ENCODE results near the gene SMYD3. TPM values are rescaled to one million over a fixed set of nuclear protein-coding genes. Genes with fewer than 3 reads are reported as not detected.

SMYD3 gene
- total and polyA plus RNA-seq, 11 donors, result 6.3 to 12.1 (median 9.5) TPM

GRCh38 chr1:246193537-246193936, 313.5 kb downstream of the SMYD3 start:
- H3K4me3 ChIP-seq, result no peak overlapping the region
- ATAC-seq (no peak), DNase-seq (no peak)
- no peaks in the 10 kb centered on the region for H3K4me1 ChIP-seq
- no peaks in the 10 kb centered on the region for H3K27me3 ChIP-seq
- 91 to 96% (median 94%) methylated on average over 12 of the region's 12 CpGs for WGBS, 4 donors
- no peaks in the 10 kb centered on the region for H3K36me3 ChIP-seq
- TF ChIP-seq, protein P1, sequence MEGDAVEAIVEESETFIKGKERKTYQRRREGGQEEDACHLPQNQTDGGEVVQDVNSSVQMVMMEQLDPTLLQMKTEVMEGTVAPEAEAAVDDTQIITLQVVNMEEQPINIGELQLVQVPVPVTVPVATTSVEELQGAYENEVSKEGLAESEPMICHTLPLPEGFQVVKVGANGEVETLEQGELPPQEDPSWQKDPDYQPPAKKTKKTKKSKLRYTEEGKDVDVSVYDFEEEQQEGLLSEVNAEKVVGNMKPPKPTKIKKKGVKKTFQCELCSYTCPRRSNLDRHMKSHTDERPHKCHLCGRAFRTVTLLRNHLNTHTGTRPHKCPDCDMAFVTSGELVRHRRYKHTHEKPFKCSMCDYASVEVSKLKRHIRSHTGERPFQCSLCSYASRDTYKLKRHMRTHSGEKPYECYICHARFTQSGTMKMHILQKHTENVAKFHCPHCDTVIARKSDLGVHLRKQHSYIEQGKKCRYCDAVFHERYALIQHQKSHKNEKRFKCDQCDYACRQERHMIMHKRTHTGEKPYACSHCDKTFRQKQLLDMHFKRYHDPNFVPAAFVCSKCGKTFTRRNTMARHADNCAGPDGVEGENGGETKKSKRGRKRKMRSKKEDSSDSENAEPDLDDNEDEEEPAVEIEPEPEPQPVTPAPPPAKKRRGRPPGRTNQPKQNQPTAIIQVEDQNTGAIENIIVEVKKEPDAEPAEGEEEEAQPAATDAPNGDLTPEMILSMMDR (IDR thresholded peaks at IDR 0.05), result no peak
- no peak for TF ChIP-seq POLR2A (IDR thresholded peaks at IDR 0.05)
- H3K9me3 ChIP-seq, result no peaks in the 10 kb centered on the region
- intact Hi-C loops (cut with DNase I), result no loop called here
- no peak overlapping the region for H3K27ac ChIP-seq

GRCh38 chr1:246189126-246189525, 318.0 kb downstream of the SMYD3 start:
- Histone ChIP-seq H3K27me3 (no peaks in the 10 kb centered on the region), H3K4me3 (no peak overlapping the region), H3K36me3 (no peaks in the 10 kb centered on the region), H3K9me3 (no peaks in the 10 kb centered on the region), H3K4me1 (peaks cover 0 to 4% (median 0%) of the 10 kb centered on the region in 12 donors), H3K27ac (no peak overlapping the region)
- ATAC-seq (no peak), DNase-seq (no peak)
- WGBS, 4 donors, result 91 to 95% (median 92%) methylated on average over 3 of the region's 3 CpGs
- intact Hi-C loops (cut with DNase I), result no loop called here
- TF ChIP-seq, protein P1 (IDR thresholded peaks at IDR 0.05), result no peak
- TF ChIP-seq POLR2A (IDR thresholded peaks at IDR 0.05), result no peak

- H3K27me3 ChIP-seq, result no peaks in the 10 kb centered on the region
- no peaks in the 10 kb centered on the region for H3K36me3 ChIP-seq
- no peak overlapping the region for H3K4me3 ChIP-seq
- peaks cover 0 to 9% (median 0%) of the 10 kb centered on the region in 12 donors for H3K4me1 ChIP-seq
- no peak for ATAC-seq
- no peak overlapping the region for H3K27ac ChIP-seq
- TF ChIP-seq POLR2A (IDR thresholded peaks at IDR 0.05), result no peak
- TF ChIP-seq, protein P1 (IDR thresholded peaks at IDR 0.05), result no peak
- 89 to 91% (median 90%) methylated on average over 10 of the region's 10 CpGs for WGBS, 4 donors
- DNase-seq, result no peak
- intact Hi-C loops (cut with DNase I), result no loop called here
- no peaks in the 10 kb centered on the region for H3K9me3 ChIP-seq
These were observed 319.2 kb downstream of the SMYD3 start for GRCh38 chr1:246187834-246188372.

DNA sequence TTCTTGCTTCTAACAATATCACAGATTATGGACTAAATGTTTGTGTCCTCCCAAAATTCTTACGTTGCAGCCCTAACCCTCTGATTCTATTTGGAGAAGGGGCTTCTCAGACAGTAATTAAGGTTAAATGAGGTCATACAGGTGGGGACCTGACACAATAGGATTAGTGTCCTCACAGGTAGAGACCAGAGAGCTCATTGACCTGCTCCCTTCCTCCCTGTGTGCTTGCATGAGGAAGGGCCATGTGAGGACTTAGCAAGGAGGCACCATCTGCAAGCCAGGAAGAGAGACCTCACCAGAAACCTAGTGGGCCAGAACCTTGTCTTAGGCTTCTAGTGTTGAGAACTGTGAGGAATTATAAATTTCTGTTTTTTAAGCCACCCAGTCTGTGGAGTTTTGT, 322.6 kb downstream of the SMYD3 start:
- TF ChIP-seq, protein P1 (IDR thresholded peaks at IDR 0.05), result no peak
- no peak for TF ChIP-seq POLR2A (IDR thresholded peaks at IDR 0.05)
- H3K27ac ChIP-seq, result no peak overlapping the region
- intact Hi-C loops (cut with DNase I), result no loop called here
- WGBS, 4 donors, result 55 to 76% (median 74%) methylated on average over 1 of the region's 1 CpG
- H3K4me3 ChIP-seq, result no peak overlapping the region
- peaks cover 0 to 15% (median 0%) of the 10 kb centered on the region in 12 donors for H3K4me1 ChIP-seq
- no peaks in the 10 kb centered on the region for H3K27me3 ChIP-seq
- H3K36me3 ChIP-seq, result no peaks in the 10 kb centered on the region
- ATAC-seq, result no peak
- H3K9me3 ChIP-seq, result no peaks in the 10 kb centered on the region
- DNase-seq, result no peak

Data from heart left ventricle (tissue), 16 donors.